ENCODE results near the gene SNRPE. TPM values are rescaled to one million over a fixed set of nuclear protein-coding genes. Genes with fewer than 3 reads are reported as not detected.

Gene SNRPE
- total RNA-seq, 1 experiment from 2014 or later: 288 TPM

DNA sequence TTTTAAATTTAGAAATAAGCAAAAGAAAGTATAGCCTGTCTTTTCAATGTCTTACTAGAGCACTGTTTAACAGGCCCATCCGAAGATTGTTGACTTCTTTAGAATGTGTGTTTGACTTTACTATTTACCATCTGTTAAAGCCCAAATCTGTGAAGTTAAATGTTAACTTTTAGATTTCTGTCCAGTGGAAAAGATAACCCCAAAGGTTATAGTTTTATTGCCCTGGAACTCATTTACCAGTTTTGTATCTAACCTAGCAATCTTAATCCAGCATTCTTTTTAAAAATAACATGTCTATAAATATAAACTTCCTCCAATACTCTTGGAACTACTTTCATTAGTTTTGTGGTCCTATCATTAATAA lies 37.9 kb downstream of the SNRPE start:
- Histone ChIP-seq H3K9me3 (ENCODE audit: control insufficient read depth in 1 of 2, insufficient read depth in 1 of 2, low read depth in 1 of 2, low read length in 2 of 2) (peaks cover 0 to 3% of the 10 kb centered on the region in 2 experiments; a peak in 1 of 4 replicates), H3K27ac (ENCODE audit: low read depth, low read length) (no peak overlapping the region), H4K20me1 (ENCODE audit: insufficient read depth) (no peaks in the 10 kb centered on the region), H3K9ac (ENCODE audit: low read length) (no peak overlapping the region), H3K4me3 (replicated peaks in 1 of 2; ENCODE audit: low read depth in 1 of 2, low read length in 2 of 2) (no peak overlapping the region), H3K4me2 (ENCODE audit: low read length) (no peak overlapping the region), H3K79me2 (ENCODE audit: insufficient read depth, low read length) (no peaks in the 10 kb centered on the region), H3K27me3 (ENCODE audit: insufficient read depth, low read length) (no peaks in the 10 kb centered on the region), H2AFZ (ENCODE audit: low read depth, low read length, poor library complexity, severe bottlenecking) (no peak overlapping the region), H3K36me3 (ENCODE audit: control insufficient read depth in 1 of 2, insufficient read depth in 2 of 2, low read length in 2 of 2) (no peaks in the 10 kb centered on the region), H3K4me1 (ENCODE audit: control insufficient read depth in 1 of 2, insufficient read depth in 2 of 2, low read length in 2 of 2) (no peaks in the 10 kb centered on the region), H3K9me2 (ENCODE audit: insufficient read depth) (no peaks in the 10 kb centered on the region)
- intact Hi-C loops (cut with micrococcal nuclease): no loop called here
- TF ChIP-seq EGR1 (IDR thresholded peaks at IDR 0.05; ENCODE audit: low read depth) (no peak), YY1 (IDR thresholded peaks at IDR 0.05; ENCODE audit: extremely low read depth, insufficient replicate concordance, low read depth, low read length) (no peak), ZBTB33 (IDR thresholded peaks at IDR 0.05; ENCODE audit: extremely low read depth, insufficient replicate concordance, low read length) (no peak), ELF1 (IDR thresholded peaks at IDR 0.05; ENCODE audit: borderline replicate concordance, low read depth) (no peak), TCF7L2 (IDR thresholded peaks at IDR 0.05; ENCODE audit: borderline replicate concordance, extremely low read depth, insufficient read depth, insufficient read length) (no peak), SRF (IDR thresholded peaks at IDR 0.05; ENCODE audit: low read depth) (no peak), RAD21 (IDR thresholded peaks at IDR 0.05; ENCODE audit: low read depth) (no peak), SIN3A (IDR thresholded peaks at IDR 0.05; ENCODE audit: low read depth) (no peak), SP1 (IDR thresholded peaks at IDR 0.05; ENCODE audit: low read depth) (no peak), EZH2phosphoT487 (IDR thresholded peaks at IDR 0.05; ENCODE audit: borderline replicate concordance) (no peak), JUND (IDR thresholded peaks at IDR 0.05) (no peak), FOSL1 (IDR thresholded peaks at IDR 0.05; ENCODE audit: low read depth) (no peak)
- TF ChIP-seq, protein P1, sequence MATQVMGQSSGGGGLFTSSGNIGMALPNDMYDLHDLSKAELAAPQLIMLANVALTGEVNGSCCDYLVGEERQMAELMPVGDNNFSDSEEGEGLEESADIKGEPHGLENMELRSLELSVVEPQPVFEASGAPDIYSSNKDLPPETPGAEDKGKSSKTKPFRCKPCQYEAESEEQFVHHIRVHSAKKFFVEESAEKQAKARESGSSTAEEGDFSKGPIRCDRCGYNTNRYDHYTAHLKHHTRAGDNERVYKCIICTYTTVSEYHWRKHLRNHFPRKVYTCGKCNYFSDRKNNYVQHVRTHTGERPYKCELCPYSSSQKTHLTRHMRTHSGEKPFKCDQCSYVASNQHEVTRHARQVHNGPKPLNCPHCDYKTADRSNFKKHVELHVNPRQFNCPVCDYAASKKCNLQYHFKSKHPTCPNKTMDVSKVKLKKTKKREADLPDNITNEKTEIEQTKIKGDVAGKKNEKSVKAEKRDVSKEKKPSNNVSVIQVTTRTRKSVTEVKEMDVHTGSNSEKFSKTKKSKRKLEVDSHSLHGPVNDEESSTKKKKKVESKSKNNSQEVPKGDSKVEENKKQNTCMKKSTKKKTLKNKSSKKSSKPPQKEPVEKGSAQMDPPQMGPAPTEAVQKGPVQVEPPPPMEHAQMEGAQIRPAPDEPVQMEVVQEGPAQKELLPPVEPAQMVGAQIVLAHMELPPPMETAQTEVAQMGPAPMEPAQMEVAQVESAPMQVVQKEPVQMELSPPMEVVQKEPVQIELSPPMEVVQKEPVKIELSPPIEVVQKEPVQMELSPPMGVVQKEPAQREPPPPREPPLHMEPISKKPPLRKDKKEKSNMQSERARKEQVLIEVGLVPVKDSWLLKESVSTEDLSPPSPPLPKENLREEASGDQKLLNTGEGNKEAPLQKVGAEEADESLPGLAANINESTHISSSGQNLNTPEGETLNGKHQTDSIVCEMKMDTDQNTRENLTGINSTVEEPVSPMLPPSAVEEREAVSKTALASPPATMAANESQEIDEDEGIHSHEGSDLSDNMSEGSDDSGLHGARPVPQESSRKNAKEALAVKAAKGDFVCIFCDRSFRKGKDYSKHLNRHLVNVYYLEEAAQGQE (IDR thresholded peaks at IDR 0.05; ENCODE audit: low read depth): no peak
- TF ChIP-seq, protein P2, sequence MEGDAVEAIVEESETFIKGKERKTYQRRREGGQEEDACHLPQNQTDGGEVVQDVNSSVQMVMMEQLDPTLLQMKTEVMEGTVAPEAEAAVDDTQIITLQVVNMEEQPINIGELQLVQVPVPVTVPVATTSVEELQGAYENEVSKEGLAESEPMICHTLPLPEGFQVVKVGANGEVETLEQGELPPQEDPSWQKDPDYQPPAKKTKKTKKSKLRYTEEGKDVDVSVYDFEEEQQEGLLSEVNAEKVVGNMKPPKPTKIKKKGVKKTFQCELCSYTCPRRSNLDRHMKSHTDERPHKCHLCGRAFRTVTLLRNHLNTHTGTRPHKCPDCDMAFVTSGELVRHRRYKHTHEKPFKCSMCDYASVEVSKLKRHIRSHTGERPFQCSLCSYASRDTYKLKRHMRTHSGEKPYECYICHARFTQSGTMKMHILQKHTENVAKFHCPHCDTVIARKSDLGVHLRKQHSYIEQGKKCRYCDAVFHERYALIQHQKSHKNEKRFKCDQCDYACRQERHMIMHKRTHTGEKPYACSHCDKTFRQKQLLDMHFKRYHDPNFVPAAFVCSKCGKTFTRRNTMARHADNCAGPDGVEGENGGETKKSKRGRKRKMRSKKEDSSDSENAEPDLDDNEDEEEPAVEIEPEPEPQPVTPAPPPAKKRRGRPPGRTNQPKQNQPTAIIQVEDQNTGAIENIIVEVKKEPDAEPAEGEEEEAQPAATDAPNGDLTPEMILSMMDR (IDR thresholded peaks at IDR 0.05 in 2 of 3, conservative IDR thresholded peaks at IDR 0.05 in 1 of 3; ENCODE audit: borderline replicate concordance in 1 of 3, insufficient read depth in 1 of 3, low read depth in 2 of 3, low read length in 2 of 3): no peak
- TF ChIP-seq, protein P3, sequence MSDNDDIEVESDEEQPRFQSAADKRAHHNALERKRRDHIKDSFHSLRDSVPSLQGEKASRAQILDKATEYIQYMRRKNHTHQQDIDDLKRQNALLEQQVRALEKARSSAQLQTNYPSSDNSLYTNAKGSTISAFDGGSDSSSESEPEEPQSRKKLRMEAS (IDR thresholded peaks at IDR 0.05): no peak
- ChIA-PET RAD21 (ENCODE audit: low non-redundant PET in 1 of 2, low total read pairs in 2 of 2, uncharacterized antibody in 2 of 2, unreplicated experiment in 2 of 2) (no interaction called here), CTCF (no interaction called here), POLR2A (no interaction called here)
- no TSS peak for BruUV-seq (replicated peaks)
- no peak for DNase-seq (ENCODE audit: low read depth, low spot score)
- no peak for ATAC-seq
